ENCODE data around the gene HIPK1.

HIPK1 gene

GRCh38 chr1:113913887-113914664, 15.0 kb upstream of the HIPK1 start:
- DNase-seq (ENCODE audit: low read depth in 3 of 3), result no peak

GRCh38 chr1:113916974-113917373, 12.2 kb upstream of the HIPK1 start:
- no peak for DNase-seq (ENCODE audit: low read depth in 3 of 3)

- DNase-seq (ENCODE audit: low read depth in 3 of 3), result no peak
Measured at GRCh38 chr1:113917400-113918082, 11.6 kb upstream of the HIPK1 start.

- DNase-seq (ENCODE audit: low read depth in 3 of 3), result no peak
Measured at GRCh38 chr1:113918243-113918642, 10.9 kb upstream of the HIPK1 start.

GRCh38 chr1:113922957-113923356, 6.2 kb upstream of the HIPK1 start:
- DNase-seq (ENCODE audit: low read depth in 3 of 3), result no peak

- no peak for DNase-seq (ENCODE audit: low read depth in 3 of 3)
Measured at GRCh38 chr1:113924473-113924872, 4.7 kb upstream of the HIPK1 start.

- no peak for DNase-seq (ENCODE audit: low read depth in 3 of 3)
Measured at GRCh38 chr1:113928187-113928930, 765 bp upstream of the HIPK1 start.

- peak; percentile 26 to 51 (median 38) for DNase-seq (ENCODE audit: low read depth in 3 of 3)
Measured at GRCh38 chr1:113929750-113930498, 800 bp downstream of the HIPK1 start.

- peak; percentile 25 to 60 (median 45) for DNase-seq (ENCODE audit: low read depth in 3 of 3)
Measured at GRCh38 chr1:113930499-113931161, 1.5 kb downstream of the HIPK1 start.

- no peak for DNase-seq (ENCODE audit: low read depth in 3 of 3)
Measured at GRCh38 chr1:113931451-113931851, 2.3 kb downstream of the HIPK1 start.

- DNase-seq (ENCODE audit: low read depth in 3 of 3), result no peak
Measured at GRCh38 chr1:113934006-113934405, 4.9 kb downstream of the HIPK1 start.

GRCh38 chr1:113934511-113935055, 5.5 kb downstream of the HIPK1 start:
- no peak for DNase-seq (ENCODE audit: low read depth in 3 of 3)

GRCh38 chr1:113935176-113935575, 6.1 kb downstream of the HIPK1 start:
- DNase-seq (ENCODE audit: low read depth in 3 of 3), result no peak

GRCh38 chr1:113935970-113936369, 6.8 kb downstream of the HIPK1 start:
- DNase-seq (ENCODE audit: low read depth in 3 of 3), result no peak

GRCh38 chr1:113937146-113937545, 8.0 kb downstream of the HIPK1 start:
- DNase-seq (ENCODE audit: low read depth in 3 of 3), result no peak

- no peak for DNase-seq (ENCODE audit: low read depth in 3 of 3)
Measured at GRCh38 chr1:113938192-113938591, 9.1 kb downstream of the HIPK1 start.

- DNase-seq (ENCODE audit: low read depth in 3 of 3), result peak in 2 of 3 experiments; percentile 12 to 38
Measured at GRCh38 chr1:113940365-113941244, 11.5 kb downstream of the HIPK1 start.

GRCh38 chr1:113941245-113941559, 12.1 kb downstream of the HIPK1 start:
- DNase-seq (ENCODE audit: low read depth in 3 of 3), result no peak

- DNase-seq (ENCODE audit: low read depth in 3 of 3), result no peak
Measured at GRCh38 chr1:113942527-113942926, 13.4 kb downstream of the HIPK1 start.

Data from stimulated activated CD4-positive, alpha-beta T cell treated with anti-CD3 and anti-CD28 coated beads, TNF-alpha, amount 100 ng/mL, for 24 hours (primary cell).